ENCODE results near the gene CDC23. TPM values are rescaled to one million over a fixed set of nuclear protein-coding genes. Genes with fewer than 3 reads are reported as not detected.
A peak's percentile ranks its signal among the peaks of the same experiment; 100 is the strongest.
"Not testable (repeated sequence)": the region's sequence is repeated elsewhere in the genome, so short reads cannot be mapped to it uniquely, and the experiment has no call there.

Gene CDC23
- total RNA-seq, 4 donors from 2014 or later: 7.1 to 58.1 (median 16.0) TPM

GRCh38 chr5:138216799-138217198 lies 3.7 kb upstream of the CDC23 start:
- H3K27ac ChIP-seq: no peak overlapping the region
- TF ChIP-seq CTCF (IDR thresholded peaks at IDR 0.05) (no peak), POLR2A (IDR thresholded peaks at IDR 0.05) (no peak)
- H3K9me3 ChIP-seq: no peaks in the 10 kb centered on the region
- no peaks in the 10 kb centered on the region for H3K27me3 ChIP-seq
- H3K36me3 ChIP-seq: no peaks in the 10 kb centered on the region
- no peak overlapping the region for H3K4me3 ChIP-seq
- no peak for DNase-seq
- no peaks in the 10 kb centered on the region for H3K4me1 ChIP-seq
- intact Hi-C loops (cut with DNase I; ENCODE audit: low total_unique reads): no loop called here

GRCh38 chr5:138212828-138213160 lies 329 bp downstream of the CDC23 start:
- Histone ChIP-seq H3K27ac (peak overlapping the region; percentile 72 to 80), H3K9me3 (no peaks in the 10 kb centered on the region), H3K36me3 (no peaks in the 10 kb centered on the region), H3K27me3 (no peaks in the 10 kb centered on the region), H3K4me1 (no peaks in the 10 kb centered on the region), H3K4me3 (peak overlapping the region; percentile 64 to 98)
- no peak for DNase-seq
- TF ChIP-seq POLR2A (IDR thresholded peaks at IDR 0.05) (no peak), CTCF (IDR thresholded peaks at IDR 0.05) (no peak)
- intact Hi-C loops (cut with DNase I; ENCODE audit: low total_unique reads): no loop called here

GRCh38 chr5:138210985-138211384 lies 2.1 kb downstream of the CDC23 start:
- H3K4me3 ChIP-seq: no peak overlapping the region

GRCh38 chr5:138193859-138194258 lies 19.3 kb downstream of the CDC23 start:
- H3K27me3 ChIP-seq; intact Hi-C loops (cut with DNase I; ENCODE audit: low total_unique reads); H3K27ac ChIP-seq; H3K4me1 ChIP-seq; H3K4me3 ChIP-seq; DNase-seq; H3K9me3 ChIP-seq; H3K36me3 ChIP-seq: not testable (repeated sequence)

More at GRCh38 chr5:138210985-138211384, 2.1 kb downstream of the CDC23 start:
- intact Hi-C loops (cut with DNase I; ENCODE audit: low total_unique reads): no loop called here
- DNase-seq: no peak
- Histone ChIP-seq H3K36me3 (no peaks in the 10 kb centered on the region), H3K4me1 (no peaks in the 10 kb centered on the region), H3K27ac (no peak overlapping the region), H3K27me3 (no peaks in the 10 kb centered on the region), H3K9me3 (no peaks in the 10 kb centered on the region)
- TF ChIP-seq CTCF (IDR thresholded peaks at IDR 0.05): no peak
- TF ChIP-seq POLR2A (IDR thresholded peaks at IDR 0.05): no peak

- Histone ChIP-seq H3K4me3 (no peak overlapping the region), H3K9me3 (no peaks in the 10 kb centered on the region), H3K4me1 (no peaks in the 10 kb centered on the region), H3K27ac (no peak overlapping the region), H3K27me3 (no peaks in the 10 kb centered on the region), H3K36me3 (no peaks in the 10 kb centered on the region)
- intact Hi-C loops (cut with DNase I; ENCODE audit: low total_unique reads): no loop called here
- TF ChIP-seq CTCF (IDR thresholded peaks at IDR 0.05) (no peak), POLR2A (IDR thresholded peaks at IDR 0.05) (no peak)
- DNase-seq: no peak
These were observed 20.3 kb downstream of the CDC23 start for GRCh38 chr5:138192826-138193225.

GRCh38 chr5:138188626-138189025 lies 24.5 kb downstream of the CDC23 start:
- DNase-seq: no peak
- no peaks in the 10 kb centered on the region for H3K9me3 ChIP-seq
- TF ChIP-seq CTCF (IDR thresholded peaks at IDR 0.05) (no peak), POLR2A (IDR thresholded peaks at IDR 0.05) (no peak)
- no peaks in the 10 kb centered on the region for H3K36me3 ChIP-seq
- H3K27me3 ChIP-seq: no peaks in the 10 kb centered on the region
- no peaks in the 10 kb centered on the region for H3K4me1 ChIP-seq
- no peak overlapping the region for H3K27ac ChIP-seq
- no peak overlapping the region for H3K4me3 ChIP-seq
- intact Hi-C loops (cut with DNase I; ENCODE audit: low total_unique reads): no loop called here

Data from uterus (tissue), 4 donors.